GM12878 (cell line): ENCODE results near the gene ZNF567. TPM values are rescaled to one million over a fixed set of nuclear protein-coding genes. Genes with fewer than 3 reads are reported as not detected.

ENCODE experiments used
- ATAC-seq: fragments of 200-7000 bp; cut with Tn5 transposase; 3 replicates; pipeline ENCODE4 v1.9.1; 2020; ENCODE audit warnings: mild to moderate bottlenecking, moderate library complexity
- Bru-seq: library from RNA; stranded (reverse); fragments of 400-500 nt; gene quantifications from one replicate; lab custom pipeline; 2021; lab: Mats Ljungman, UMichigan
- BruChase-seq, 2 experiments: library from RNA; stranded (reverse); fragments of 400-500 nt; gene quantifications; one replicate each; lab custom pipeline; 2021; lab: Mats Ljungman, UMichigan
- BruUV-seq: library from RNA; stranded (reverse); fragments of 400-500 nt; replicated peaks from 2 replicates; lab custom pipeline; 2021; lab: Mats Ljungman, UMichigan
- CTCF ChIA-PET: fragments of 300-600 bp; sonication (Branson Sonifier 250); formaldehyde crosslinking; extraction: SDS; loops from one replicate; lab custom pipeline; 2021; ENCODE audit warnings: inconsistent platforms; lab: Yijun Ruan, JAX
- POLR2A ChIA-PET: fragments of 350-600 bp; formaldehyde crosslinking; extraction: SDS; loops from one replicate; lab custom pipeline; 2021; ENCODE audit warnings: inconsistent platforms; lab: Charles Lee
- RAD21 ChIA-PET: fragments of 300-600 bp; sonication (Branson Sonifier 250); formaldehyde crosslinking; loops from one replicate; lab custom pipeline; 2023; ENCODE audit warnings: antibody characterized with exemption; ENCODE audit not compliant: unreplicated experiment; lab: Charles Lee
- SMC1A ChIA-PET: fragments of 300-600 bp; sonication (Branson Sonifier 250); formaldehyde crosslinking; loops from one replicate; lab custom pipeline; 2023; ENCODE audit not compliant: unreplicated experiment, uncharacterized antibody; lab: Charles Lee
- DNase-seq: peaks from one replicate; pipeline ENCODE4 v3.0.0-alpha.2; 2011; ENCODE audit warnings: low read depth, low spot score
- FAIRE-seq: peaks from 3 replicates; lab custom pipeline; 2011; peaks lifted over from hg19 to GRCh38; lab: Jason Lieb, UNC
- H2AFZ ChIP-seq: 2 replicates; pipeline ENCODE4 v1.6.0; 2011; ENCODE audit warnings: low read depth, low read length, control low read depth; ENCODE audit not compliant: control insufficient read depth
- H3K27ac ChIP-seq: 2 replicates; pipeline ENCODE4 v1.5.1; 2011; ENCODE audit warnings: control low read depth; ENCODE audit not compliant: control insufficient read depth, insufficient read depth
- H3K27me3 ChIP-seq, 2 experiments: replicated peaks in 1 of 2; 2 replicates each; pipeline versions ENCODE4 v1.6.0 to v1.6.1; 2011; ENCODE audit warnings: low read length in 1 of 2; ENCODE audit not compliant: control insufficient read depth in 2 of 2, insufficient read depth in 2 of 2
- H3K36me3 ChIP-seq, 2 experiments: 2 replicates each; pipeline ENCODE4 v1.5.1; 2011; ENCODE audit warnings: low read length in 1 of 2; ENCODE audit not compliant: control insufficient read depth in 2 of 2, insufficient read depth in 2 of 2
- H3K4me1 ChIP-seq: 2 replicates; pipeline ENCODE4 v1.6.1; 2011; ENCODE audit warnings: mild to moderate bottlenecking, low read length, moderate library complexity, mixed read lengths; ENCODE audit not compliant: control insufficient read depth, insufficient read depth
- H3K4me2 ChIP-seq: 2 replicates; pipeline ENCODE4 v1.6.0; 2011; ENCODE audit warnings: control low read depth; ENCODE audit not compliant: control insufficient read depth, insufficient read depth
- H3K4me3 ChIP-seq: fragments of 200-600 bp; sonication (generic); 2 replicates; pipeline ENCODE4 v1.5.1; 2016
- H3K79me2 ChIP-seq: 2 replicates; pipeline ENCODE4 v1.6.0; 2011; ENCODE audit warnings: low read length; ENCODE audit not compliant: control insufficient read depth, insufficient read depth
- H3K9ac ChIP-seq: 2 replicates; pipeline ENCODE4 v1.8.0; 2011; ENCODE audit warnings: low read length, control low read depth, mixed read lengths; ENCODE audit not compliant: control insufficient read depth, insufficient read depth
- H3K9me3 ChIP-seq: replicated peaks from 3 replicates; pipeline ENCODE4 v1.5.1; 2011; ENCODE audit warnings: mild to moderate bottlenecking, low read length; ENCODE audit not compliant: control insufficient read depth, insufficient read depth
- H4K20me1 ChIP-seq: 2 replicates; pipeline ENCODE4 v1.6.0; 2011; ENCODE audit not compliant: control insufficient read depth, insufficient read depth
- BCLAF1 ChIP-seq: fragments of 450-650 bp; IDR thresholded peaks from 2 replicates; pipeline ENCODE4 v1.6.1; 2017; ENCODE audit warnings: antibody characterized with exemption, mild to moderate bottlenecking, moderate library complexity
- IRF4 ChIP-seq: IDR thresholded peaks from 2 replicates; pipeline ENCODE4 v1.6.1; 2011; ENCODE audit warnings: low read depth, low read length
- NFIC ChIP-seq: IDR thresholded peaks from 2 replicates; pipeline ENCODE4 v1.6.1; 2012; ENCODE audit warnings: low read depth, mild to moderate bottlenecking, inconsistent platforms, low read length, moderate library complexity
- PAX5 ChIP-seq: IDR thresholded peaks from 2 replicates; pipeline ENCODE4 v1.6.1; 2011; ENCODE audit warnings: low read depth, low read length, borderline replicate concordance
- PKNOX1 ChIP-seq: fragments of 450-650 bp; IDR thresholded peaks from 2 replicates; pipeline ENCODE4 v1.6.1; 2016; ENCODE audit warnings: mild to moderate bottlenecking
- PML ChIP-seq: IDR thresholded peaks from 2 replicates; pipeline ENCODE4 v1.6.1; 2012; ENCODE audit warnings: low read length, inconsistent platforms
- RUNX3 ChIP-seq: IDR thresholded peaks from 2 replicates; pipeline ENCODE4 v1.6.1; 2012; ENCODE audit warnings: low read length, inconsistent platforms
- SIN3A ChIP-seq: IDR thresholded peaks from 2 replicates; pipeline ENCODE4 v1.6.1; 2012; ENCODE audit warnings: low read depth, low read length, improper control_type of control experiment
- WGBS: methylation state at CpG from one replicate; pipeline ENCODE4 v1.1.6; 2016; ENCODE audit warnings: low lambda C conversion rate; ENCODE audit not compliant: insufficient replicate concordance, insufficient coverage; ENCODE audit errors: missing lambda C conversion rate; 5-methylcytosine and 5-hydroxymethylcytosine counted together
- in situ Hi-C: fragments of 300-500 bp; cut with MboI; formaldehyde crosslinking; loops from 9 replicates; pipeline ENCODE4 v1.14.3; 2018; ENCODE audit warnings: mixed read lengths
- intact Hi-C: fragments of 100-400 bp; cut with micrococcal nuclease; formaldehyde crosslinking; loops from one replicate; pipeline ENCODE4 v1.14.2; 2022; ENCODE audit not compliant: unreplicated experiment
- long read RNA-seq, 2 experiments: library from polyadenylated mRNA; unstranded; transcript quantifications; one replicate each; pipeline ENCODE4 v2.0.0, GENCODE V29; 2019 to 2020
- polyA minus RNA-seq, 3 experiments: library from RNA; depleted of rRNA, polyadenylated mRNA; stranded (reverse); fragments of >200 nt; gene quantifications; 2 replicates each; pipeline ENCODE4 v1.2.3, GENCODE V29; 2011
- polyA plus RNA-seq, 11 experiments: library from polyadenylated mRNA; depleted of rRNA in 4 of 11; unstranded in 6 of 11; stranded (reverse) in 5 of 11; fragments of >200 nt; fragmentation: Nextera tagmentation in 4 of 11; fragmentation: Illumina TruSeq in 1 of 11; extraction: Ambion mirVana in 4 of 11; extraction: Trizol in 1 of 11; gene quantifications; 1 replicate in 1 of 11; 2 replicates in 10 of 11; pipeline versions ENCODE4 v1.2.1 to v1.2.3, GENCODE V29; 2011 to 2016; ENCODE audit warnings: inconsistent platforms in 2 of 11, missing spikeins in 2 of 11, low read depth in 1 of 11
- total RNA-seq, 4 experiments: library from RNA; depleted of rRNA in 3 of 4; stranded (reverse); fragments of >200 nt in 3 of 4; fragmentation: Illumina TruSeq in 1 of 4; extraction: Trizol in 1 of 4; gene quantifications; 2 replicates each; pipeline versions ENCODE4 v1.2.1 to v1.2.3, GENCODE V29; 2013 to 2021

The ZNF567 gene
- total RNA-seq (2013; cell fraction: nucleolus; rRNA removed): 57.1 and 60.7 TPM in 2 replicates
- 4.9 and 7.0 TPM in 2 replicates for total RNA-seq (2014; rRNA removed)
- 10.4 and 12.2 TPM in 2 replicates for total RNA-seq (2014; rRNA removed; fragmentation: Illumina TruSeq; extraction: Trizol)
- total RNA-seq (2021): 5.4 TPM in 2 replicates
- 1.5 TPM for polyA plus RNA-seq (2011; ENCODE audit: low read depth)
- polyA plus RNA-seq (2011; rRNA removed): 11.9 and 18.1 TPM in 2 replicates
- polyA plus RNA-seq (2011; cell fraction: cytosol; rRNA removed): 3.1 and 4.1 TPM in 2 replicates
- 10.1 and 16.3 TPM in 2 replicates for polyA plus RNA-seq (2011; cell fraction: nucleus; rRNA removed)
- 3.5 and 5.6 TPM in 2 replicates for polyA plus RNA-seq (2012)
- polyA plus RNA-seq (2014; fragmentation: Illumina TruSeq; extraction: Trizol): 9.7 and 16.6 TPM in 2 replicates
- polyA plus RNA-seq (2014; fragmentation: Nextera tagmentation; extraction: Ambion mirVana): 10 to 100 TPM in 1 of 2 experiments, 1 to 10 TPM in 1; 8.8 to 11.5 TPM
- polyA plus RNA-seq (2014; rRNA removed): 5.3 and 6.2 TPM in 2 replicates
- polyA plus RNA-seq (2016; fragmentation: Nextera tagmentation; extraction: Ambion mirVana): 1 to 10 TPM; 8.5 to 8.6 TPM
- polyA minus RNA-seq (2011; rRNA and poly(A)+ RNA removed): 6.2 and 13.5 TPM in 2 replicates
- polyA minus RNA-seq (2011; cell fraction: cytosol; rRNA and poly(A)+ RNA removed): 1.9 and 2.8 TPM in 2 replicates
- polyA minus RNA-seq (2011; cell fraction: nucleus; rRNA and poly(A)+ RNA removed): 5.2 and 10.5 TPM in 2 replicates
- Bru-seq, nascent RNA: percentile 75 among the genes with signal in this experiment
- percentile 65 among the genes with signal in this experiment for BruChase-seq, experiment 1, labeled RNA remaining after a 6-hour chase
- BruChase-seq, experiment 2, labeled RNA remaining after a 2-hour chase: percentile 66 among the genes with signal in this experiment
- long read RNA-seq, experiment 1, partial matches to known transcripts: 2 of 2 reads
- long read RNA-seq, experiment 1, other reads (novel, unspliced or antisense): 0 of 2 reads
- long read RNA-seq, experiment 2, transcript ZNF567-201 (4 exons, 2,691 nt): major isoform, 7 of 30 reads
- long read RNA-seq, experiment 2, partial matches to known transcripts: 7 of 30 reads
- long read RNA-seq, experiment 2, other reads (novel, unspliced or antisense): 15 of 30 reads

- Histone ChIP-seq H3K4me1 (no peaks in the 10 kb centered on the region), H4K20me1 (no peaks in the 10 kb centered on the region), H3K4me3 (peak within 1 kb of the TSS; percentile 68), H3K79me2 (peaks cover 13% of the 10 kb centered on the region), H3K4me2 (peak within 1 kb of the TSS; percentile 89), H3K27ac (peak within 1 kb of the TSS; percentile 79), H3K9ac (peak within 1 kb of the TSS; percentile 88), H3K9me3 (peaks cover 10% of the 10 kb centered on the region), H3K36me3 (peaks cover 2 to 14% of the 10 kb centered on the region in 2 experiments; a peak in 3 of 4 replicates), H3K27me3 (no peaks in the 10 kb centered on the region), H2AFZ (peak within 1 kb of the TSS; percentile 86)
- DNase-seq (peak; percentile 76), FAIRE-seq (peak; percentile 99), ATAC-seq (peak; percentile 96)
- SMC1A ChIA-PET: interaction anchor here (0.8 kb wide), 1 partner anchor 86 kb away, joined by 3 read pairs; no protein-coding TSS in a partner anchor
- under 1% methylated on average over 55 of the region's 69 CpGs for WGBS
- TSS peak; percentile 79 for BruUV-seq
- RAD21 ChIA-PET: interaction anchor here (1.6 kb wide), 1 partner anchor 85 kb away, joined by 5 read pairs; the partner anchor contains the start of gene ZNF850
- intact Hi-C loops (no loop called here), in situ Hi-C loops (no loop called here)
- CTCF ChIA-PET: no interaction called here
- POLR2A ChIA-PET: interaction anchor here (1.2 to 1.5 kb wide), 3 partner anchors 119 to 163 kb away, joined by 3 to 4 read pairs (median 3); partner anchors contain the start of genes ZNF345 and ZNF790
- TF ChIP-seq BCLAF1 (no peak), IRF4 (no peak), NFIC (no peak), PAX5 (no peak), SIN3A (no peak; the same call in 1 of the 2 replicates), RUNX3 (peak; percentile 49; the same call in 1 of the 2 replicates), PKNOX1 (peak; percentile 52; the same call in 1 of the 2 replicates), PML (peak; percentile 83)
Observed at GRCh38 chr19:36687214-36688056, at the start of gene ZNF567. Gene ZNF567, plus strand, starts transcription at chr19:36687612. Its CDS starts 7,256 bp downstream, at chr19:36694868.
